GM12878 (cell line): ENCODE measurements around the gene CD58. TPM values are rescaled to one million over a fixed set of nuclear protein-coding genes. Genes with fewer than 3 reads are reported as not detected.

Source experiments
- ATAC-seq: fragments of 200-7000 bp; cut with Tn5 transposase; 3 replicates; pipeline ENCODE4 v1.9.1; 2020; ENCODE audit warnings: mild to moderate bottlenecking, moderate library complexity
- BruUV-seq: library from RNA; stranded (reverse); fragments of 400-500 nt; replicated peaks from 2 replicates; lab custom pipeline; 2021; lab: Mats Ljungman, UMichigan
- CTCF ChIA-PET: fragments of 300-600 bp; sonication (Branson Sonifier 250); formaldehyde crosslinking; extraction: SDS; loops from one replicate; lab custom pipeline; 2021; ENCODE audit warnings: inconsistent platforms; lab: Yijun Ruan, JAX
- POLR2A ChIA-PET: fragments of 350-600 bp; formaldehyde crosslinking; extraction: SDS; loops from one replicate; lab custom pipeline; 2021; ENCODE audit warnings: inconsistent platforms; lab: Charles Lee
- RAD21 ChIA-PET: fragments of 300-600 bp; sonication (Branson Sonifier 250); formaldehyde crosslinking; loops from one replicate; lab custom pipeline; 2023; ENCODE audit warnings: antibody characterized with exemption; ENCODE audit not compliant: unreplicated experiment; lab: Charles Lee
- SMC1A ChIA-PET: fragments of 300-600 bp; sonication (Branson Sonifier 250); formaldehyde crosslinking; loops from one replicate; lab custom pipeline; 2023; ENCODE audit not compliant: unreplicated experiment, uncharacterized antibody; lab: Charles Lee
- DNase-seq: peaks from one replicate; pipeline ENCODE4 v3.0.0-alpha.2; 2011; ENCODE audit warnings: low read depth, low spot score
- FAIRE-seq: peaks from 3 replicates; lab custom pipeline; 2011; peaks lifted over from hg19 to GRCh38; lab: Jason Lieb, UNC
- H2AFZ ChIP-seq: 2 replicates; pipeline ENCODE4 v1.6.0; 2011; ENCODE audit warnings: low read depth, low read length, control low read depth; ENCODE audit not compliant: control insufficient read depth
- H3K27ac ChIP-seq: 2 replicates; pipeline ENCODE4 v1.5.1; 2011; ENCODE audit warnings: control low read depth; ENCODE audit not compliant: control insufficient read depth, insufficient read depth
- H3K27me3 ChIP-seq, 2 experiments: replicated peaks in 1 of 2; 2 replicates each; pipeline versions ENCODE4 v1.6.0 to v1.6.1; 2011; ENCODE audit warnings: low read length in 1 of 2; ENCODE audit not compliant: control insufficient read depth in 2 of 2, insufficient read depth in 2 of 2
- H3K36me3 ChIP-seq, 2 experiments: 2 replicates each; pipeline ENCODE4 v1.5.1; 2011; ENCODE audit warnings: low read length in 1 of 2; ENCODE audit not compliant: control insufficient read depth in 2 of 2, insufficient read depth in 2 of 2
- H3K4me1 ChIP-seq: 2 replicates; pipeline ENCODE4 v1.6.1; 2011; ENCODE audit warnings: mild to moderate bottlenecking, low read length, moderate library complexity, mixed read lengths; ENCODE audit not compliant: control insufficient read depth, insufficient read depth
- H3K4me2 ChIP-seq: 2 replicates; pipeline ENCODE4 v1.6.0; 2011; ENCODE audit warnings: control low read depth; ENCODE audit not compliant: control insufficient read depth, insufficient read depth
- H3K4me3 ChIP-seq: fragments of 200-600 bp; sonication (generic); 2 replicates; pipeline ENCODE4 v1.5.1; 2016
- H3K79me2 ChIP-seq: 2 replicates; pipeline ENCODE4 v1.6.0; 2011; ENCODE audit warnings: low read length; ENCODE audit not compliant: control insufficient read depth, insufficient read depth
- H3K9ac ChIP-seq: 2 replicates; pipeline ENCODE4 v1.8.0; 2011; ENCODE audit warnings: low read length, control low read depth, mixed read lengths; ENCODE audit not compliant: control insufficient read depth, insufficient read depth
- H3K9me3 ChIP-seq: replicated peaks from 3 replicates; pipeline ENCODE4 v1.5.1; 2011; ENCODE audit warnings: mild to moderate bottlenecking, low read length; ENCODE audit not compliant: control insufficient read depth, insufficient read depth
- H4K20me1 ChIP-seq: 2 replicates; pipeline ENCODE4 v1.6.0; 2011; ENCODE audit not compliant: control insufficient read depth, insufficient read depth
- NFYA ChIP-seq: IDR thresholded peaks from 2 replicates; pipeline ENCODE4 v1.6.1; 2011; ENCODE audit warnings: low read depth, mild to moderate bottlenecking, low read length, improper control_type of control experiment, borderline replicate concordance
- NR2F1 ChIP-seq: fragments of 450-650 bp; conservative IDR thresholded peaks from 2 replicates; pipeline ENCODE4 v1.6.1; 2017; ENCODE audit warnings: mild to moderate bottlenecking
- POLR2AphosphoS2 ChIP-seq: IDR thresholded peaks from 2 replicates; pipeline ENCODE4 v1.6.1; 2011; ENCODE audit warnings: low read depth, mild to moderate bottlenecking, low read length, improper control_type of control experiment, moderate library complexity
- POLR2AphosphoS5 ChIP-seq: IDR thresholded peaks from 2 replicates; pipeline ENCODE4 v1.6.1; 2011; ENCODE audit warnings: mild to moderate bottlenecking, low read length, inconsistent platforms
- RBBP5 ChIP-seq: fragments of 200-600 bp; sonication (generic); conservative IDR thresholded peaks from 2 replicates; pipeline ENCODE4 v1.6.1; 2016
- WGBS: methylation state at CpG from one replicate; pipeline ENCODE4 v1.1.6; 2016; ENCODE audit warnings: low lambda C conversion rate; ENCODE audit not compliant: insufficient replicate concordance, insufficient coverage; ENCODE audit errors: missing lambda C conversion rate; 5-methylcytosine and 5-hydroxymethylcytosine counted together
- in situ Hi-C: fragments of 300-500 bp; cut with MboI; formaldehyde crosslinking; loops from 9 replicates; pipeline ENCODE4 v1.14.3; 2018; ENCODE audit warnings: mixed read lengths
- intact Hi-C: fragments of 100-400 bp; cut with micrococcal nuclease; formaldehyde crosslinking; loops from one replicate; pipeline ENCODE4 v1.14.2; 2022; ENCODE audit not compliant: unreplicated experiment
- polyA plus RNA-seq, 11 experiments: library from polyadenylated mRNA; depleted of rRNA in 4 of 11; unstranded in 6 of 11; stranded (reverse) in 5 of 11; fragments of >200 nt; fragmentation: Nextera tagmentation in 4 of 11; fragmentation: Illumina TruSeq in 1 of 11; extraction: Ambion mirVana in 4 of 11; extraction: Trizol in 1 of 11; gene quantifications; 1 replicate in 1 of 11; 2 replicates in 10 of 11; pipeline versions ENCODE4 v1.2.1 to v1.2.3, GENCODE V29; 2011 to 2016; ENCODE audit warnings: inconsistent platforms in 2 of 11, missing spikeins in 2 of 11, low read depth in 1 of 11
- total RNA-seq, 4 experiments: library from RNA; depleted of rRNA in 3 of 4; stranded (reverse); fragments of >200 nt in 3 of 4; fragmentation: Illumina TruSeq in 1 of 4; extraction: Trizol in 1 of 4; gene quantifications; 2 replicates each; pipeline versions ENCODE4 v1.2.1 to v1.2.3, GENCODE V29; 2013 to 2021
- TF ChIP-seq, protein P1 (sequence below): fragments of 150-350 bp; IDR thresholded peaks from 2 replicates; pipeline ENCODE4 v1.6.1; 2014; ENCODE audit warnings: mild to moderate bottlenecking, low read depth, low read length

The CD58 gene
- total and polyA plus RNA-seq, 10 of the 15 experiments (the other 5 are each of a cell fraction or from before 2014, with no cell fraction given) = 70.4 to 252 (median 129) TPM

DNA sequence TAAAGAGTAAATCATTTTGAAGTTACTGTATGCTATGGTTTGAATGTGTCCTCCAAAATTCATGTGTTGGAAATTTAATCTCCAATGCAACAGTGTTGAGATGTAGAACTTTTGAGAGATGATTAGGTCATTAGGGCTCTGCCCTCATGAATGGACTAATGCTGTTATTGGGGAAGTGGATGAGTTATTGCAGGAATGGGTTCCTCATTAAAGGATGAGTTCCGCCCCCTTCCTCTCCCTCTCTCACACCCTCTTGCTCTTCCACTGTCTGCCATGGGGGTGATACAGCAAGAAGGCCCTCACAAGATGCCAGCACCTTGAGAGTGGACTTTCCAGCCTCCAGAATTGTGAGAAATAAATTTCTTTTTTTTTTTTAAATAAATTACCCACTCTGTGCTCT, 100.2 kb downstream of the CD58 start:
- H3K4me3 ChIP-seq = no peak overlapping the region
- 57% methylated on average over 1 of the region's 1 CpG for WGBS
- H4K20me1 ChIP-seq = no peaks in the 10 kb centered on the region; the same call in 1 of the 2 replicates
- intact Hi-C loops (no loop called here), in situ Hi-C loops (no loop called here)
- FAIRE-seq = no peak
- BruUV-seq = no TSS peak
- no peak overlapping the region for H3K27ac ChIP-seq
- CTCF ChIA-PET = interaction anchor here (3.5 kb wide), 1 partner anchor 14 kb away, joined by 16 read pairs; no protein-coding TSS in a partner anchor
- DNase-seq = no peak
- no peaks in the 10 kb centered on the region for H3K79me2 ChIP-seq
- POLR2A ChIA-PET = interaction anchor here (0.5 kb wide), 1 partner anchor 258 kb away, joined by 3 read pairs; no protein-coding TSS in a partner anchor
- no peak for ATAC-seq
- no peaks in the 10 kb centered on the region for H3K9me3 ChIP-seq
- SMC1A ChIA-PET = interaction anchor here (0.6 to 1.7 kb wide), 2 partner anchors 11 to 327 kb away, joined by 3 read pairs; no protein-coding TSS in a partner anchor
- RAD21 ChIA-PET = interaction anchor here (1.0 kb wide), 1 partner anchor 332 kb away, joined by 4 read pairs; no protein-coding TSS in a partner anchor
- no peak overlapping the region for H2AFZ ChIP-seq
- no peak overlapping the region for H3K4me2 ChIP-seq
- no peak overlapping the region for H3K9ac ChIP-seq
- no peaks in the 10 kb centered on the region for H3K36me3 ChIP-seq
- no peak for TF ChIP-seq RBBP5
- TF ChIP-seq NR2F1 = no peak
- TF ChIP-seq POLR2AphosphoS5 = no peak
- TF ChIP-seq, protein P1, sequence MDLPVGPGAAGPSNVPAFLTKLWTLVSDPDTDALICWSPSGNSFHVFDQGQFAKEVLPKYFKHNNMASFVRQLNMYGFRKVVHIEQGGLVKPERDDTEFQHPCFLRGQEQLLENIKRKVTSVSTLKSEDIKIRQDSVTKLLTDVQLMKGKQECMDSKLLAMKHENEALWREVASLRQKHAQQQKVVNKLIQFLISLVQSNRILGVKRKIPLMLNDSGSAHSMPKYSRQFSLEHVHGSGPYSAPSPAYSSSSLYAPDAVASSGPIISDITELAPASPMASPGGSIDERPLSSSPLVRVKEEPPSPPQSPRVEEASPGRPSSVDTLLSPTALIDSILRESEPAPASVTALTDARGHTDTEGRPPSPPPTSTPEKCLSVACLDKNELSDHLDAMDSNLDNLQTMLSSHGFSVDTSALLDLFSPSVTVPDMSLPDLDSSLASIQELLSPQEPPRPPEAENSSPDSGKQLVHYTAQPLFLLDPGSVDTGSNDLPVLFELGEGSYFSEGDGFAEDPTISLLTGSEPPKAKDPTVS = no peak
- no peak for TF ChIP-seq POLR2AphosphoS2
- TF ChIP-seq NFYA = no peak
- TF ChIP-seq, all 136 proteins: peak for 0
- Histone ChIP-seq H3K4me1 (no peaks in the 10 kb centered on the region), H3K27me3 (no peaks in the 10 kb centered on the region)
